ENCODE data around the gene DDAH1. TPM values are rescaled to one million over a fixed set of nuclear protein-coding genes. Genes with fewer than 3 reads are reported as not detected.

The DDAH1 gene
- total and polyA plus RNA-seq, 7 donors, result 11.5 to 43.2 (median 25.2) TPM

- H3K27ac ChIP-seq, result no peak overlapping the region
- intact Hi-C loops (cut with DNase I), result no loop called here
- no peak for DNase-seq
- WGBS, 2 donors, result 84 to 92% methylated on average over 5 of the region's 5 CpGs
- no peaks in the 10 kb centered on the region for H3K36me3 ChIP-seq
- H3K27me3 ChIP-seq, result no peaks in the 10 kb centered on the region
- no peak overlapping the region for H3K4me3 ChIP-seq
- H3K9me3 ChIP-seq, result no peaks in the 10 kb centered on the region
- peaks cover 0 to 23% (median 20%) of the 10 kb centered on the region in 4 donors for H3K4me1 ChIP-seq
- TF ChIP-seq POLR2AphosphoS5 (IDR thresholded peaks at IDR 0.05), result no peak
- TF ChIP-seq, protein P1, sequence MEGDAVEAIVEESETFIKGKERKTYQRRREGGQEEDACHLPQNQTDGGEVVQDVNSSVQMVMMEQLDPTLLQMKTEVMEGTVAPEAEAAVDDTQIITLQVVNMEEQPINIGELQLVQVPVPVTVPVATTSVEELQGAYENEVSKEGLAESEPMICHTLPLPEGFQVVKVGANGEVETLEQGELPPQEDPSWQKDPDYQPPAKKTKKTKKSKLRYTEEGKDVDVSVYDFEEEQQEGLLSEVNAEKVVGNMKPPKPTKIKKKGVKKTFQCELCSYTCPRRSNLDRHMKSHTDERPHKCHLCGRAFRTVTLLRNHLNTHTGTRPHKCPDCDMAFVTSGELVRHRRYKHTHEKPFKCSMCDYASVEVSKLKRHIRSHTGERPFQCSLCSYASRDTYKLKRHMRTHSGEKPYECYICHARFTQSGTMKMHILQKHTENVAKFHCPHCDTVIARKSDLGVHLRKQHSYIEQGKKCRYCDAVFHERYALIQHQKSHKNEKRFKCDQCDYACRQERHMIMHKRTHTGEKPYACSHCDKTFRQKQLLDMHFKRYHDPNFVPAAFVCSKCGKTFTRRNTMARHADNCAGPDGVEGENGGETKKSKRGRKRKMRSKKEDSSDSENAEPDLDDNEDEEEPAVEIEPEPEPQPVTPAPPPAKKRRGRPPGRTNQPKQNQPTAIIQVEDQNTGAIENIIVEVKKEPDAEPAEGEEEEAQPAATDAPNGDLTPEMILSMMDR (IDR thresholded peaks at IDR 0.05), result no peak
- TF ChIP-seq EP300 (IDR thresholded peaks at IDR 0.05), result no peak
These were observed 2.1 kb upstream of the DDAH1 start for GRCh38 chr1:85467036-85467435.

- peak overlapping the region in 1 of 4 donors; percentile 79 for H3K4me3 ChIP-seq
- no peaks in the 10 kb centered on the region for H3K27me3 ChIP-seq
- peak overlapping the region in 1 of 4 donors; percentile 83 for H3K27ac ChIP-seq
- peaks cover 0 to 23% (median 20%) of the 10 kb centered on the region in 4 donors for H3K4me1 ChIP-seq
- DNase-seq, result no peak
- TF ChIP-seq EP300 (IDR thresholded peaks at IDR 0.05), result no peak
- no peak for TF ChIP-seq POLR2AphosphoS5 (IDR thresholded peaks at IDR 0.05)
- TF ChIP-seq POLR2A (IDR thresholded peaks at IDR 0.05), result no peak
- TF ChIP-seq, protein P1 (IDR thresholded peaks at IDR 0.05), result no peak
- no peaks in the 10 kb centered on the region for H3K9me3 ChIP-seq
- 15 to 52% methylated on average over 1 of the region's 1 CpG for WGBS, 2 donors
- no peaks in the 10 kb centered on the region for H3K36me3 ChIP-seq
- intact Hi-C loops (cut with DNase I), result loop anchor here (2.0 kb wide), 2 partner anchors 115 to 157 kb away; partner anchors contain the start of gene CCN1
These were observed 801 bp upstream of the DDAH1 start for GRCh38 chr1:85465786-85466134.

DNA sequence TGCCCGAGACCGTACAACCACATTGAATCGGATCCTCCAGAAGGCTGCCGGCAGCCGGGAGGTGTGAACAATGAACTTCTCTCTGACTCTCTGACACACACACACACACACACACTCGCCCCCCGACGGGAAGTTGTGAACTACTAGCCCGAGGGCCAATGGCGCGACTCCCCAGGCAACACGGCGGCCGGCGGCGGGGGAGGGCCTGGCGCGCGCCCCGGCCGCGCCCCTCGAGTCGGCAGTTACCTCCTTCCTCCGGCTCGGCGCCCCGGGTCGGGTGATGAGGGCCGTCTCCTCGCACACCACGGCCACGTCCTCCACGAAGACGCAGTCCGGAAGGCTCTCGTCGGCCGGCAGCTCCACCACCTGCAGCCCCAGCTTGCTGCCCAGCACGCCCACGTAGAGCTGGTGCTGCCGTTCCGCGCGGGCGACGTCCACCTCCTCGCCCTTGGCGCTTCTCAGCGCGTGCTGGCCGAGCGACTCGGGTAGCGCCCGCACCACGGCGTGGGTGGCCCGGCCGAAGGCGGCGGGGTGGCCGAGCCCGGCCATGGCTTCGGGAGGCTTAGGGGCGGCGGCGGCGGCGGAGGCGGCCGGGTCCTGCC lies 361 bp downstream of the DDAH1 start:
- DNase-seq, result peak; percentile 81
- Histone ChIP-seq H3K27me3 (no peaks in the 10 kb centered on the region), H3K27ac (peak overlapping the region; percentile 67 to 83 (median 76)), H3K9me3 (no peaks in the 10 kb centered on the region), H3K4me3 (peak overlapping the region; percentile 53 to 79 (median 72)), H3K4me1 (peaks cover 0 to 35% (median 27%) of the 10 kb centered on the region in 4 donors), H3K36me3 (no peaks in the 10 kb centered on the region)
- TF ChIP-seq EP300 (IDR thresholded peaks at IDR 0.05), result no peak
- peak; percentile 10 to 52 (median 29) for TF ChIP-seq POLR2AphosphoS5 (IDR thresholded peaks at IDR 0.05)
- WGBS, 2 donors, result 1% methylated on average over 72 of the region's 72 CpGs
- intact Hi-C loops (cut with DNase I), result loop anchor here (2.0 to 5.0 kb wide), 3 partner anchors 62 to 156 kb away; partner anchors contain the start of gene CCN1

DNA sequence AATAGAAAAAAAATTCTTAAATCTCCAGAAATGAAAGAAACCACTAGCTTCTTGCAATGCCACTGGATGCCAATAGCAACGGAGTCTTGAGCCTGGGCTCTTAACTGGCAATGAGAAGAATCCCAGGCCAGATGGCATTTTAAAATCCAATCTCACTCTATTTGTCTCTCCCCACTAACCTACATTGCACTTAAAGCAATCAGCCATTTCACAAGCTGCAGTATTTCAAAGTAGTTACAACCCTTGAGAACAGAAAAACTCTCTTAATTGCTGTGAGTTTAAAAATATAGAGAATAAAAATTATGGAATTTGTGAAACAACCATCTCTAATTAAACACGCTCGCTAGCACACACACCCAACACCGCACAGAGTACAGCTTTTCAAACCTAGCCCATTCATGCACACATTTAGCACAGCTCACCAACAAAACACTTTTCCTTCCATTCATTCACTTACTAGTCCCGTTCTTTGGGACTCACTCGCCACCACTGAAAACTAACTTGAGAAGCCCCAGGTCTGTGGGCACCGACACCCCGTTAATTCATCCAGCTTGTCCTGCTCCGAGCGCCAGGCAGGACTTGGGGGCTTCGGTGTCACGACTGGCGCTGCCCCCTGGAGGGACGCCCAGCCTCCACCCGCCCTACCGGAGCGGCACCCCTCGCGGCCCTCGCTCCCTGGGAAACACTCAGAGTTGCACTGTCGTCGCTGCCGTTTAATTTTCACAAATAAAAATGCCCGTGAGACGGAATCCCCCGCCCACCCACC lies 1.0 kb downstream of the DDAH1 start:
- no peaks in the 10 kb centered on the region for H3K27me3 ChIP-seq

More for the DNA sequence above, 1.0 kb downstream of the DDAH1 start:
- DNase-seq, result no peak
- H3K4me1 ChIP-seq, result peaks cover 0 to 42% (median 34%) of the 10 kb centered on the region in 4 donors
- H3K4me3 ChIP-seq, result peak overlapping the region; percentile 53 to 79 (median 72)
- TF ChIP-seq POLR2A (IDR thresholded peaks at IDR 0.05), result no peak
- TF ChIP-seq EP300 (IDR thresholded peaks at IDR 0.05), result no peak
- no peak for TF ChIP-seq POLR2AphosphoS5 (IDR thresholded peaks at IDR 0.05)
- TF ChIP-seq, protein P1 (IDR thresholded peaks at IDR 0.05), result no peak
- H3K27ac ChIP-seq, result peak overlapping the region; percentile 67 to 83 (median 76)
- WGBS, 2 donors, result 1 to 5% methylated on average over 26 of the region's 26 CpGs
- H3K9me3 ChIP-seq, result no peaks in the 10 kb centered on the region
- intact Hi-C loops (cut with DNase I), result loop anchor here (2.0 to 5.0 kb wide), 3 partner anchors 62 to 155 kb away; partner anchors contain the start of gene CCN1
- H3K36me3 ChIP-seq, result no peaks in the 10 kb centered on the region

Data from sigmoid colon (tissue), 7 donors.